ENCODE results near the gene DMKN. TPM values are rescaled to one million over a fixed set of nuclear protein-coding genes. Genes with fewer than 3 reads are reported as not detected.

Gene DMKN, protein sequence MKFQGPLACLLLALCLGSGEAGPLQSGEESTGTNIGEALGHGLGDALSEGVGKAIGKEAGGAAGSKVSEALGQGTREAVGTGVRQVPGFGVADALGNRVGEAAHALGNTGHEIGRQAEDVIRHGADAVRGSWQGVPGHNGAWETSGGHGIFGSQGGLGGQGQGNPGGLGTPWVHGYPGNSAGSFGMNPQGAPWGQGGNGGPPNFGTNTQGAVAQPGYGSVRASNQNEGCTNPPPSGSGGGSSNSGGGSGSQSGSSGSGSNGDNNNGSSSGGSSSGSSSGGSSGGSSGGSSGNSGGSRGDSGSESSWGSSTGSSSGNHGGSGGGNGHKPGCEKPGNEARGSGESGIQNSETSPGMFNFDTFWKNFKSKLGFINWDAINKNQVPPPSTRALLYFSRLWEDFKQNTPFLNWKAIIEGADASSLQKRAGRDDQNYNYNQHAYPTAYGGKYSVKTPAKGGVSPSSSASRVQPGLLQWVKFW
- 0.97 and 2.2 TPM in 2 replicates for total RNA-seq

DNA sequence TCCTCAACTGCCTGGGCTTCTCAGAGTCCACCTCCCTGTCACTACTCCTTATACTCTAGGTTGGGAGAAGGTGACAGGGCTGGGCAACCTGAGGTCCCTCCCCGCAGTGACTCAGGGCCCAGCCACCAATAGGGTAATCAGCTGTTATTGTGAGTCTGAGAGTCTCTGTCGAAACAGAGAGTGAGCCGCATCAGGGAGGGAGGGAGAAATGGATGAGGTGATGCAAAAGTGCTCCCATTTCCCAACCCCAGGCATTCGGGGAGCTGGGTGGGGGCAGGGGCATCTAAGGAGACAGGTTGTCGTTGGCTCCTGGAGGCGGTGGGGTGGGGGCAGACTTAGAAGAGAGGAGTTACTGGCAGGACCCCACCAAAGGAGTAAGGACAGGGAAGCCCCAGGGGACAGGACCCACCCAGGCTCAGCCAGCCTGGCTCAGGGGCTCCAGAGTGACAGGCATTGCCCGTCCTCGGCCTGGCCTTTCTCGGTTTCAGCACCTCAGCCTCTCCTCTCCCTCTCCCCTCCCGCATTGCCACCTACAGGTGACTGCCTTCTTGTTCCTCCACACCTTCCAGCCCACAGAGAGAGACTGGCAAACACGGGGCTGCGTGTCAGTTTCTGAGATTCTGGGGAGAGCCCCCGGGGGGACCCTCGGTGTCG is at the start of gene DMKN:
Gene DMKN (minus strand): TSS at position 22 of the 654 bp plus-strand sequence. CDS start 174 bp downstream, outside the sequence.
- DNase-seq (ENCODE audit: low read depth), result peak; percentile 56

DNA sequence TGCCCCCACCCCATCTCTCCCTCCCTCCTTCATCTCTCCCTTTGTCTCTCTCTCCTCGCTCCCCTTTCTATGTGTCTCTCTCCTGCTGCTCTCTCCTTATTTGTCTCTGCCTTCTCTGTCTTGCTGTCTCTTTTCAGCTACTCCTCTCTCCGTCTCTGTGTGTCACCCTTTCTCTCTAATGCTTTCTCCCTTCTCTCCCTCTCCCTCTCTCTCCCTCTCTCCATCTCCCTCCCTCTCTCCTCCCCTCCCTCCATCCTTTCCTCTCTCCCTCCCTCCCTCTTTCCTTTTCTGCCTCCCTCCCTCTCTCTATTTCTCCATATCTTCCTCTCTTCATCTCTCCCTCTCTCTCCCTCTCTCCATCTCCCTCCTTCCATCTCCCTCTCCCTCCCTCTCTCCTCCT is 49.3 kb upstream of the DMKN start:
- DNase-seq (ENCODE audit: low read depth), result no peak
- H3K4me3 ChIP-seq (ENCODE audit: low read depth, low read length), result no peak overlapping the region
- TF ChIP-seq, protein P1, sequence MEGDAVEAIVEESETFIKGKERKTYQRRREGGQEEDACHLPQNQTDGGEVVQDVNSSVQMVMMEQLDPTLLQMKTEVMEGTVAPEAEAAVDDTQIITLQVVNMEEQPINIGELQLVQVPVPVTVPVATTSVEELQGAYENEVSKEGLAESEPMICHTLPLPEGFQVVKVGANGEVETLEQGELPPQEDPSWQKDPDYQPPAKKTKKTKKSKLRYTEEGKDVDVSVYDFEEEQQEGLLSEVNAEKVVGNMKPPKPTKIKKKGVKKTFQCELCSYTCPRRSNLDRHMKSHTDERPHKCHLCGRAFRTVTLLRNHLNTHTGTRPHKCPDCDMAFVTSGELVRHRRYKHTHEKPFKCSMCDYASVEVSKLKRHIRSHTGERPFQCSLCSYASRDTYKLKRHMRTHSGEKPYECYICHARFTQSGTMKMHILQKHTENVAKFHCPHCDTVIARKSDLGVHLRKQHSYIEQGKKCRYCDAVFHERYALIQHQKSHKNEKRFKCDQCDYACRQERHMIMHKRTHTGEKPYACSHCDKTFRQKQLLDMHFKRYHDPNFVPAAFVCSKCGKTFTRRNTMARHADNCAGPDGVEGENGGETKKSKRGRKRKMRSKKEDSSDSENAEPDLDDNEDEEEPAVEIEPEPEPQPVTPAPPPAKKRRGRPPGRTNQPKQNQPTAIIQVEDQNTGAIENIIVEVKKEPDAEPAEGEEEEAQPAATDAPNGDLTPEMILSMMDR (IDR thresholded peaks at IDR 0.05; ENCODE audit: insufficient read depth, low read depth, low read length), result no peak

More for the DNA sequence above, at the start of gene DMKN:
- TF ChIP-seq, protein P1 (IDR thresholded peaks at IDR 0.05; ENCODE audit: insufficient read depth, low read depth, low read length), result no peak
- H3K4me3 ChIP-seq (ENCODE audit: low read depth, low read length), result no peak within 1 kb of the TSS

DNA sequence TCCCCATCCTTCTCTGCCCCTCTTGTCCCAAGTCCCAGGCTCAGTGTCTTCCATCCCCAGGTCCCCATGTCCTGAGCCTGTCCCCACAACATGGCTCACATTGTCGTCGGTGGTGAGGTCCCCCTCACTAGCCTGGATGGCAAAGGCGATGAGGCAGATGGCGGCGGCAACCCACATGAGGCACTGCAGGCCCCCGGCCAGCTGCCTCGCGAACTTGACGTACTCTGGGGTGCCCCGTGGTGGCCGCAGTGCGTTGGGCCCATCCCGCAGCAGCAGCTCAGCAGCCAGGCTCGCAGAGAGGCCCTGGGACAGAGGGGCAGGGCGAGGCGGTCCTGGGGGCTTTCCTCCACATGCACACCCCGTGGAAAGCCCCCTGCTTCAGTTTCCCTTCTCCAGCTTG is 48.9 kb upstream of the DMKN start:
- TF ChIP-seq, protein P1 (IDR thresholded peaks at IDR 0.05; ENCODE audit: insufficient read depth, low read depth, low read length), result no peak
- no peak overlapping the region for H3K4me3 ChIP-seq (ENCODE audit: low read depth, low read length)
- no peak for DNase-seq (ENCODE audit: low read depth)

DNA sequence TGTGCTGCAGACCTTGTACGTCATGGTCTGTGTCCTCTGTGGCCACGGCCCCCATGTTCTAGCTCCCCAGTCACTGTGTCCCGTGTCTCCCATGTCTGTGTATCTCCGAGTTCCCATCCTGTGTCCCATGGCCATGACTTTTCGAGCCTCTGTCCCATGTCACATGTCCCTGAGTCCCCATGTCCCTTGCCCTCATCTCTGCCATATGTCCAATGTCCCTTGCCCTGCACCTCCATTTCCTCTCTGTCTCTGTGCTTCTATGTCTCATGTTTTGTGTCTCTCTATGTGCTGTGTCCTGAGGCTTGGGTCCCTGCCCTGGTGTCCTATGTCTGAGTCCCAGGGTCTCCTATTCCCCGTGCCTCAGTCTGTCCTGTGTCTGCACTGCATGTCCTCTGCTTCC is 48.0 kb upstream of the DMKN start:
- TF ChIP-seq, protein P1 (IDR thresholded peaks at IDR 0.05; ENCODE audit: insufficient read depth, low read depth, low read length), result no peak
- DNase-seq (ENCODE audit: low read depth), result no peak
- no peak overlapping the region for H3K4me3 ChIP-seq (ENCODE audit: low read depth, low read length)

DNA sequence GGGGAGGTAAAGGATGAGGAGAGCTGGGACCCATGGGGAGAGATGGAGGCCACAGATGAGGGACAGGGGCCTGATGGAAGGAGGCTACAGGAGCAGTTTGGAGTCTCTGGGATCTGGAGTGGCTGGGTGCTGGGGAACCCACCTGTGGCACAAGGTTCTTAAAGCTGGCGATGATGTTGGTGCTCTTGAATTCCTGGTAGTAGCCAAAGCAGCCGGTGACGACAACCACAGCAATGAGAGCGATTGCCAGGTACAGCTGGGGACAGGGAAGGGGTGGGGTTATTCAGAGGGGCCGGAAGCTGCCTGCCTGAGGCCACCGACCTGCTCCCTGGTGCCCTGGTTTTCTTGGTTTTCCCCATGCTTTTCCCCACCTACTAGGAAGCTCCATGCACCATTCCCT is 47.2 kb upstream of the DMKN start:
- TF ChIP-seq, protein P1 (IDR thresholded peaks at IDR 0.05; ENCODE audit: insufficient read depth, low read depth, low read length), result no peak
- no peak for DNase-seq (ENCODE audit: low read depth)
- H3K4me3 ChIP-seq (ENCODE audit: low read depth, low read length), result no peak overlapping the region

DNA sequence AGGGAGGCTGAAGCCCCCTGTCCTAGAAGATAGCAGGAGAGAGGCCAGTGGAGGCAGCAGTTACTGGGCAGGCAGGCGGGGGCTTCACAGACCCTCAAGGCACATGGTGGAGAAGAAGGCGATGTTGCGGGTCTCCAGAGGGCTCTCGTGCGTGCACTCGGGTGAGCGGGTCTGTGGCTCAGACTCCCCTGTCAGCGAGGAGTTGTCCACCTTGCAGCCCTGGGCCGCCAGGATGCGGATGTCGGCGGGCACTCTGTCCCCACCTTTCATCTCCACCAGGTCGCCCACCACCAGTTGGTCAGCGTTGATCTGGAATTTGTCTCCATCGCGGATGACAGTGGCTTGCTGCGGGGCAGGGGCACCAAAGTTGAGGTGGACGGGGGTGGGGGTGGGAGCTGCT is 46.8 kb upstream of the DMKN start:
- TF ChIP-seq, protein P1 (IDR thresholded peaks at IDR 0.05; ENCODE audit: insufficient read depth, low read depth, low read length), result no peak
- no peak overlapping the region for H3K4me3 ChIP-seq (ENCODE audit: low read depth, low read length)
- no peak for DNase-seq (ENCODE audit: low read depth)
